HG03025 (cell line): ENCODE results near the gene NMUR1.
A peak's percentile ranks its signal among the peaks of the same experiment; 100 is the strongest.

Experiments
- ATAC-seq: cut with Tn5 transposase; IDR thresholded peaks from one replicate; pipeline ENCODE4 v1.9.1; 2021; ENCODE audit warnings: mild to moderate bottlenecking, moderate library complexity; ENCODE audit not compliant: unreplicated experiment, low FRiP score

The NMUR1 gene

DNA sequence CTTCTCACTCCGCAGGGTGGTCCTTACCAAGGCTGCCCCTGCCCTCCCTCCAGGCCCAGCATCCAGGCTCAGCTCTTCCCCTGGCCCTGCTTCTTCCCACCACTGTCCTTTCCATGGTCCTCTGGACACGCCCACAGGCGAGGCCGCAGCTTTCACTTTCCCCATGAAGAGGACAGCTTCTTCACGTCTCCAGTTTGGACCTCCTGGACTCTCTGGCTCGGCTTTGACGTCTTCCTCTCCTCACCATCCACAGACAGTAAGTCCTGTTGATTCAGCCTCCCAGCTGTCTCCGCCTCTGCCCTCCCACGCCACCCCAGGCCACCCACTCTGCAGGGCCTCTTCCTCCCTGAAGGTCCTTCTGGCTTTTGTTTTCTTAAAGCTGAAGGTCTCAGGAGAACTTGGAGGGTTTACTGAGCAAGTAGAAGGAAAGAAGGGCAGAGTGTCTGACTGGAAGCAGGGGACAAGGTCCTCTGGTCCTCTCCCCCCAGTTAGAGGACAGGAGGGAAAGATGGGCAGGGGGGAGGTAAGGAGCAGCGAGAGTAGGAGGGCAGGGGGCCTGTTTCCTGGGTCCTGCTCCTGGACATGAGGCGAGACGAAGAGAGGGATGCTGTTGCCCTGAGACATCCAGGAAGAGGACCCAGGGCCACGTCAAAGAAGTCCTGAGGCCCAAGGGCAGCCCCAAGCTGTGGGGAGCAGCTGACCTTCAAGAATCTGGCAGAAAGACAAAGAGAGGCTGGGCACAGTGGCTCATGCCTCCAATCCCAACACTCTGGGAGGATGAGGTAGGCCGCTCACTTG lies 24.7 kb upstream of the NMUR1 start:
- no peak for ATAC-seq

DNA sequence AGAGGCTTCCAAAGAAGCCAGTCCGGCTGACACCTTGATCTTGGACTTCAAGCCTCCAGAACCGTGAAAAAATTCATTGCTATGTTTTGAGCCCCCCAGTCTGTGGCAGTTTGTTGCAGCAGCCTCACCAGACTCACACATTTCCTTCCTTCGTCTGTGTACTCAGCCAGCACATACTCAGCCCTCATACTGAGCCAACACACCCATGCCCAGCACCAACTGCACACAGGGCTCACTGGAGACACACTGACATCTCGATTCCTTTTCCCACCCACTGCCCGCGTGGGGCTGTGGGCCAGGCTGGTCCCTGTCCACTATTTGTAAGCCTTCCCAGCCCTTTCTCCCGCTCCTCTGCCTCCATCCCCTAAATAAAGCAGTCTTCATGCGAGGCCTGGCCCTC lies 24.1 kb upstream of the NMUR1 start:
- ATAC-seq: no peak

DNA sequence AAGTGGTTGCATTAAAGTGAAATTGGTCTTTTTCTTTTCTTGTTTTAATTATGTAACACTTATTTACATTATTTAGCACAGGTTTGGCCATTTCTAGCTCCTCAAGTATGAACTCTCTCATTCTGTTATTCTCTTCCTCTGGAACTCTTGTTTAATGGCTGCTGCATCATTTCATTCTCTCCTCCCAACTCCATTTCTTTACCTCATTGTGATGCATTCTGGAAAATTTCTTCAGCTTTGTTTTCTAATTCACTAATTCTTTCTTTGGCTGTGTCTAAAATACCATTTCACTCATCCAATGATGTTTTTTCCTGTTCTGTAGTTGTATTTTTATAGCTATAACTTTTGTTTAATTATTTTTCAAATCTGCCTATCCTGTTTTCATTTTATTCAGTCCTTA lies 22.5 kb upstream of the NMUR1 start:
- no peak for ATAC-seq

GRCh38 chr2:231549446-231550239 lies 19.4 kb upstream of the NMUR1 start:
- no peak for ATAC-seq

DNA sequence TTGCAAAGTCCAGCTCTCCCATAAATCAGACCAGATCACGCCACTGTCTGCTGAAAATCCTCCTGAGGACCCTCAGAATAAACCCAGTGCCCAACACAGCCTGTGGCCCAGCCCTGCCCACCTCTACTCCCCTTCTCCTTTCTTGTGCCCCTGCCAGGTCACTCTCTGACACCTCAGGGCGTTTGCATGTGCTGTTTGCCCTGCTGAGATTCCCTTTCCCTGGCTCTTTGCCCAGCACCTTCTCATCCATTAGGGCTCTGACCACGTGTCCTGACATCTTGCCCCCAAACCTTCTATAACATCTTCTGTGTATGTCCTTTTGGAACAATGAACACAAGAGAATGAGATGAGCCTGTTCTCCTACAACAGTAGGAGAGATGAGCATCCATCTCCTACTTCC lies 18.5 kb upstream of the NMUR1 start:
- ATAC-seq: no peak

DNA sequence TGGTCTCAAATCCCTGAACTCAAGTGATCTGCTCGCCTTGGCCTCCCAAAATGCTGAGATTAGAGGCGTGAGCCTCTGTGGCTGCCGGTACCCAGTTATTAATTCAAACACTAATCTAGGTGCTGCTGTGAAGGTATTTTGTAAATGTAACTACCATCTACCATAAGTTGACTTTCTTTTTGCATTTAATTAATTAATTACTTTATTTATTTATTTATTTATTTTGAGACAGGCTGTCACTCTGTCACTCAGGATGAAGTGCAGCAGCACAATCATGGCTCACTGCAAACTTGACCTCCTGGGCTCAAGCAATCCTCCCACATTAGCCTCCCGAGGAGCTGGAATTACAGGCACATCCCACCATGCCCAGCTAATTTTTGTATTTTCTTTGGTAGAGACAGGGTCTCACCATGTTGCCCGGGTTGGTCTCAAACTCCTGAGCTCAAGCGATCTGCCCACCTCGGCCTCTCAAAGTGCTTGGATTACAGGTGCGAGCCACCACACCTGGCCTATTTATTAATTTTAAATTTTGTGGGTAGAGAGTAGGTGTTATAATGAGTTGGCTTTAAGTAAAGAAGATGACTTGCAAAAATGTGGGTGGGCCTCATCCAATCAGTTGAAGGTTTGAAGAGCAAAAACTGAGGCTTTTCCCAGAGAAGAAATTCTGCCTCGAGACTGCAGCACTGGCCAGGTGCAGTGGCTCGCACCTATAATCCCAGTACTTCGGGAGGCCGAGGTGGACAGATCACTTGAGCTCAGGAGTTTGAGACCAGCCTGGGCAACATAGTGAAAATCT lies 17.3 kb upstream of the NMUR1 start:
- ATAC-seq: no peak

DNA sequence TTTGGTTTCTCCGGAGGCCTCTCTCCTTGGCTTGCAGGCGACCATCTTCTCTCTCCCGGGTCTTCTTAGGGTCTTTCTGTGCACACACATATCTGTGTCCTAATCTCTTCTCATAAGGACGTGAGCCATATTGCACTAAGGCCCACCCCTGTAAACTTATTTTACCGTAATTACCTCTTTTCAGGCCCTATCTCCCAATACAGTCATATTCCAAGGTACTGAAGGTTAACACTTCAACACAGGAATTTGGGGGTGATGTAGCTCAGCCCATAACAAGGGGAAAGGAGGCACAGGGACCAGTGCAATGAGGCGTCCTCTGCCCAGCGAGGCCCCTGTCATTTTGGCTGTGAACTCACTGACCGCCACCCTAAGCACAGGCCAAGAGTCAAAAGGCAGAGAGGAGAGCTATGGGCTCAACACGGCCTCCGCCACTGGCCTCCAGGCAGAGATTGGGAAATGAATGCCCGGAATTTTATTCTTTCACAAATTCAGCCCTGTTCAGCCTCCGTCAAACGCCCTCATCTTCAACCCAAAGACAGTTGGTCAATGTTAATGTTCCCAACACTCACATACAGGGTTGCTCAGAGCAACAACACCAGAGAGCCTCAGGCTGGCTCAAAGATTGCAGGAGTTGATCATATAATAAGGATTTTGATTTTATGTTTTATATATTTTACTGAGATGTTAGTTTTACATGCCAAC lies 15.9 kb upstream of the NMUR1 start:
- no peak for ATAC-seq

DNA sequence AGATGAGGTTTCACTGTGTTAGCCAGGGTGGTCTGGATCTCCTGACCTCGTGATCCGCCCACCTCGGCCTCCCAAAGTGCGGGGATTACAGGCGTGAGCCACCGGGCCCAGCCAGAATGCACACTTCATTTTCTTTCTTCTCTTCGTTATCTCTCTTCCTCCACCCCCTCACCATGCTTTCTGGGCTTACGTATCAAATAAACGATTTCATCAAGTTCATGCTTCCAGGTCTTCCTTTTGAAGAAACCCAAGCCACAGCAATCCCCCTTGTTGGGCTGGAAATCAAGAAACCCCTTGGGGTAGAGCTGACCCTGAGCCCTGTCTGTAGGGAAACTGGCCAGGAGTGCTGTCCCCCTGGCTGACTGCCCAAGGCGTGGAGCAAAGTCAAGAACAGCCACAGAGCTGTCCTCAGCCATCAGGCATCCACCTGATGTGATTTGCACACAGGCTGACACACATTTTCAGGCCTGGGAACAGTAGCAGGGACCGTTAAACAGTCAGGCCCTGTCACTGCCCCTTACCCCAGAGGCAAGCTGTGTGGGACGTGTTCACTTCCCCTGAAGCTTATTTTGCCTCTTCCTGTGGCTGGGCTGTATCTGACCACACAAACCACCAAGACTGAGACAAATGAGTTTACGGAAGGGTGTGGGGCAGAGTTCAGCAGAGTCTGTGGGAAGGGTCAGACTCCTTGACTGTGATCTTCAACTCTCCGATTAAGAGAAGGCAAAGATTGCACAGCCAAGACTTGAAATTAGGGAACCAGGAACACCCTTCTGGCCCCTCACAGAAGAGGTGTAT lies 15.1 kb upstream of the NMUR1 start:
- peak; percentile 97 for ATAC-seq

- ATAC-seq: no peak
Observed at GRCh38 chr2:231542136-231542535, 11.9 kb upstream of the NMUR1 start.

DNA sequence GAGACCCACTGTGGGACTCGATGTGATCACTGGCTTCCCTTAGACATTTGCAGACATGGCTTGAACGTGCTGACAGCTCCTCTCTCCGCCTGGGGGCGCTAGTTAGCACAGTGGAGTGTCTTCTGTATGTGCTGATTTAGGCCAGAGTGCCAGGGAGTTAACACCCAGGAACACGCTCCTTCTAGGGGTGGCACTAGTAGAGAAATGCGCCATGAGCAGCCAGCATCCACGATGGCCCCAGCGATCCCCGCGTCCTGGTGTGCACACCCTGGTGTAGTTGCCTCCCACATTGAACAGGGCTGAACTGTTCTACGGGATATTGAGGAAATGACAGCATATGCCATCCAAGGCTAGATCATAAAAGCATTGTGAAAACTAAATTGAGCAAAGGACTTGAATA lies 11.4 kb upstream of the NMUR1 start:
- ATAC-seq: no peak

GRCh38 chr2:231539991-231540390 lies 9.7 kb upstream of the NMUR1 start:
- ATAC-seq: no peak

GRCh38 chr2:231535961-231536360 lies 5.7 kb upstream of the NMUR1 start:
- ATAC-seq: no peak

- no peak for ATAC-seq
Observed at GRCh38 chr2:231533777-231534125, 3.5 kb upstream of the NMUR1 start.

DNA sequence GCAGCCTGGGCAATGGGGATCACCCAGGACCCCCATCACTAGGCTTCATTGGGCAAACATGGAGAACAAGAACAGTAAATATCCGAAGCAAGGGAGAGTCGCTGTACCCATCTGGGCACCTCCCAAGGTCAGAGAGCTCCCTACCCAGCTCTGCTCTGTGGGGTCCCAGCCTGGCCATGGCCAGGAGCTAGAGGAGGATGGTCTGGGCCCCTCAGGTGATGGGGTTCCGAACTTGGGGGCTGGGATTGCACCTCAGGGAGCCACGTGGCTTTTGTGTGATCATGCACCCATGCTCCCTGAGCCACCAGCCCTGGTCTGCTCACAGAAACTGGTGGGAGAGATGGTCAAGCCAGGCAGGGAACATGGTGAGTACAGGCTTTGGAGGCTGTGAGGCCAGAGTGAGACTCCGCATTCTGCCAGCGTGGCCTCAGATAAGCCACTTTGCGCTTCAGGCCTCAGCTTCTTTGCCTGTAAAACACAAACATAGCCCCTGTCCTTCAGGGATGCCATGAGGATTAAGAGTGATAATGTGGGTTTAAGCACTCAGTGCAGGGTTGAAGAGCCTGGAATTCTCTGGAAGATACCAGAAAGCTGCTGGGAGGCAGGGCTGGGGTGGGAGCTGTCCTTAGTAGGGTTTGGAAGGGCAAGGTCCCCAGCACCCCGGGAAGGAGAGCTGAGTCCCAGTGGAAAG lies 3.0 kb upstream of the NMUR1 start:
- no peak for ATAC-seq

DNA sequence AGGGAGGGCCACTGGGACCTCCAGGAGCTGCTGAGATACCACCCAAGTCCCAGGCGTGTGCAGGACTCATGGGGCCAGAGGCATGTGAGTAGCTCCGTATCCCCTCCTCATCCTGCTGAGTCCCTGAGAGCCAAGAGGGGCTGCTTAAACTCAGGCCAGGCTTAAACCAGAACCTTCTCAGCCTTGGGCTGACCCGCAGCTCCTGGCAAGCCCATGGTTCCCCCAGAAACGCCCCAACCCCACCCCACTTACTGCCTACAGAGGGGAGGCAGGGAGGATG lies 2.5 kb upstream of the NMUR1 start:
- no peak for ATAC-seq

DNA sequence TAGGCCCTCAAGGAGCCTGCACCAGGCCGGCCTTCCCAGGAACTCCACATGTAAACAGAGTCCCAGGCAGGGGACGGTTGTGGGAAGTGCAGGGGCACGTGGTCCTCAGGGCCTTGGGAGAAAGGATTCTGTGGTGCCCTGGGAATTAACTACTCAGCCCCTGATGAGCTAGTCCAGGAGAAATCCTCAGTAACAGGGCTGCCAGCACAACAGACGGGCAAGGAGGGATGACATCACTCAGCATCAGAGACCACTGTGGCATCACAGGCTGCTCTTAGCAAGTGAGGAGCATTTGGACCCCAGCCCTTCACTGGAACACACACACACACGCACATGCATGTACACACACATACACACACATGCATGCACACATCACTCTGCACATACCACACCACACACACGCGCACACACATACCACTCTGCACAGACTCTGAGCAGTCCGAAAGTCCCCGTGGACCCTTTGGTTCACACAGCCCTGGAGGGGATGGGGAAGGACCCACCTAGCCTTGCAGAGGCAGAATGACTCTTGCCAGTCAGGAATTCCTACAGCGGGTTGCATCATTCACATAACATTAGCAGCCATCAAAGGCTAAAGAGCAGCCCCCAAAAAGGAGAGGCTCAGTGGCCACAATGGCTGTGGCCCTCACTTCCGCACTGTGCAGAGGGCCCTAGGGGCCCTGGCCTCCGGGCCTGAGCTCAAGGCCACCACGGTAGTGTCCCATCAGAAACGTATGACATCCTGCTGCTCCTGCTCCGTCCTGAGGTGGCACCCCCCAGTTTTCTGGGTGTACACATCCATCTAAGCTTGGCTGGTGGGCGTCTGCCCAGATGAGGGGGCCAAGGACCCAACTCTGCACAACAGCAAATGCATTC lies 1.9 kb upstream of the NMUR1 start:
- no peak for ATAC-seq

DNA sequence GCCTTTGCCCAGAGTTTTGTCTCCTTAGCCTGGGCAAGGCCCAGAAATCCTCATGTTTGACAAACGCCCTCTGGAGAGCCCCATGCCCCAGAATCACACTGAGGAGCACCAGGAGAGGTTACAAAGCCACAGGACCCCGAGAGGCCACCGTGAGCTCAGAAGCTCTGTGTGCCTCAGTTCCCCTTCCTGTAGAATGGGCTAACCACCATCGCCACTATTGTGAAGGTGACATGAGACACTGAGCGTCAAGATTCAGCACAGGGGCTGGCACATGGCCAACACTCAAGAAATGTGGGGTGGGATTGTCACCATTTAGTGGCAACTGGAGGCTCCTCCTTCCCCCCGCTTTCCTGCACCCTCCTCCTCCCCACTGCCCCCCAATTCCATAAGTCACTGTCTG lies 1.2 kb upstream of the NMUR1 start:
- ATAC-seq: no peak

- no peak for ATAC-seq
Observed at GRCh38 chr2:231528636-231529030, 1.6 kb downstream of the NMUR1 start.
